Testis (tissue), 2 donors: Measurements from ENCODE around the gene LPP.

Experiments used
- POLR2A ChIP-seq: fragments of 450-650 bp; IDR thresholded peaks from one replicate; pipeline ENCODE4 v1.6.1; 2017; ENCODE audit warnings: antibody characterized with exemption, mild to moderate bottlenecking, moderate library complexity
- TF ChIP-seq, protein P1 (sequence below), 3 experiments: fragments of 450-650 bp in 2 of 3; fragments of 200-600 bp in 1 of 3; sonication (generic) in 1 of 3; IDR thresholded peaks; one replicate each; pipeline ENCODE4 v1.5.1; 2016 to 2019; ENCODE audit warnings: antibody characterized with exemption in 3 of 3, mild to moderate bottlenecking in 2 of 3, moderate library complexity in 1 of 3

DNA sequence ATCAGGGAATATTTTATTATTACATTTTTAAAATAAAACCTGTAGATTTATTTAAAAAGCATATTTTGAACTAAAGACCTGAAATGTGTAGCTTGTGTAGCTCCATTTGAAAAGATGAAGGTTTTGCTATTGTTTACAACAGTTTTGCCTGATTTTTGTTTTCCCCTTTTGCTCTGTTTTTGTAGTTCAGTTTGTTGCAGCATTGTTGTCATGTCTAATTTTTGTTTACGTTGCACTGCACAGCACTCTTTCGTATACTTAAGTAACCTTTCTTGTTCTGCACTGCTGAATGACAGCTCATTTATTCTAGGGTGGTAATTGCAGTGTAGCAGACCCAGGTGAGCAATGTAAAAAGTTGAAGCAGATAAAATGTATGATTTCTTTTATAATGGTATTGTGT lies 435.8 kb downstream of the LPP start:
- TF ChIP-seq, protein P1, sequence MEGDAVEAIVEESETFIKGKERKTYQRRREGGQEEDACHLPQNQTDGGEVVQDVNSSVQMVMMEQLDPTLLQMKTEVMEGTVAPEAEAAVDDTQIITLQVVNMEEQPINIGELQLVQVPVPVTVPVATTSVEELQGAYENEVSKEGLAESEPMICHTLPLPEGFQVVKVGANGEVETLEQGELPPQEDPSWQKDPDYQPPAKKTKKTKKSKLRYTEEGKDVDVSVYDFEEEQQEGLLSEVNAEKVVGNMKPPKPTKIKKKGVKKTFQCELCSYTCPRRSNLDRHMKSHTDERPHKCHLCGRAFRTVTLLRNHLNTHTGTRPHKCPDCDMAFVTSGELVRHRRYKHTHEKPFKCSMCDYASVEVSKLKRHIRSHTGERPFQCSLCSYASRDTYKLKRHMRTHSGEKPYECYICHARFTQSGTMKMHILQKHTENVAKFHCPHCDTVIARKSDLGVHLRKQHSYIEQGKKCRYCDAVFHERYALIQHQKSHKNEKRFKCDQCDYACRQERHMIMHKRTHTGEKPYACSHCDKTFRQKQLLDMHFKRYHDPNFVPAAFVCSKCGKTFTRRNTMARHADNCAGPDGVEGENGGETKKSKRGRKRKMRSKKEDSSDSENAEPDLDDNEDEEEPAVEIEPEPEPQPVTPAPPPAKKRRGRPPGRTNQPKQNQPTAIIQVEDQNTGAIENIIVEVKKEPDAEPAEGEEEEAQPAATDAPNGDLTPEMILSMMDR (IDR thresholded peaks at IDR 0.05), result no peak
- no peak for TF ChIP-seq POLR2A
